ENCODE data around the gene UACA. TPM values are rescaled to one million over a fixed set of nuclear protein-coding genes. Genes with fewer than 3 reads are reported as not detected.
"Not testable (repeated sequence)": the region's sequence is repeated elsewhere in the genome, so short reads cannot be mapped to it uniquely, and the experiment has no call there.

The UACA gene
- total RNA-seq, 1 donor: 161 TPM

- no peaks in the 10 kb centered on the region for H3K9me3 ChIP-seq (ENCODE audit: low read depth, low read length)
- no peak for DNase-seq (ENCODE audit: insufficient read length, low spot score, missing footprints)
- H3K4me3 ChIP-seq (ENCODE audit: insufficient read depth, low read length): no peak overlapping the region
- peaks cover 22% of the 10 kb centered on the region for H3K79me2 ChIP-seq (ENCODE audit: insufficient read depth, low read length)
- H3K36me3 ChIP-seq (ENCODE audit: insufficient read depth, low read length): peaks cover 68% of the 10 kb centered on the region
- no peak overlapping the region for H3K27ac ChIP-seq (ENCODE audit: low read depth, low read length)
- TF ChIP-seq CTCF (IDR thresholded peaks at IDR 0.05; ENCODE audit: extremely low read depth, low read depth, low read length): no peak
- no peak overlapping the region for H3K4me2 ChIP-seq (ENCODE audit: insufficient read depth, low read length)
- peaks cover 16% of the 10 kb centered on the region for H4K20me1 ChIP-seq (ENCODE audit: insufficient read depth, low read length)
- no peaks in the 10 kb centered on the region for H3K4me1 ChIP-seq (ENCODE audit: insufficient read depth, low read length)
- H3K27me3 ChIP-seq (ENCODE audit: insufficient read depth, low read length): no peaks in the 10 kb centered on the region
- no peak overlapping the region for H2AFZ ChIP-seq (ENCODE audit: low read length)
These were observed 98.9 kb downstream of the UACA start for GRCh38 chr15:70664494-70664893.

- H3K4me3 ChIP-seq (ENCODE audit: insufficient read depth, low read length); H3K9me3 ChIP-seq (ENCODE audit: low read depth, low read length); H3K27ac ChIP-seq (ENCODE audit: low read depth, low read length); H3K4me1 ChIP-seq (ENCODE audit: insufficient read depth, low read length); H3K4me2 ChIP-seq (ENCODE audit: insufficient read depth, low read length); H2AFZ ChIP-seq (ENCODE audit: low read length); DNase-seq (ENCODE audit: insufficient read length, low spot score, missing footprints); H3K27me3 ChIP-seq (ENCODE audit: insufficient read depth, low read length): not testable (repeated sequence)
- peaks cover 61% of the 10 kb centered on the region for H3K36me3 ChIP-seq (ENCODE audit: insufficient read depth, low read length)
- peaks cover 22% of the 10 kb centered on the region for H3K79me2 ChIP-seq (ENCODE audit: insufficient read depth, low read length)
- H4K20me1 ChIP-seq (ENCODE audit: insufficient read depth, low read length): peaks cover 16% of the 10 kb centered on the region
These were observed 100.3 kb downstream of the UACA start for GRCh38 chr15:70663069-70663468.

- no peak for DNase-seq (ENCODE audit: insufficient read length, low spot score, missing footprints)
- Histone ChIP-seq H3K36me3 (ENCODE audit: insufficient read depth, low read length) (peaks cover 52% of the 10 kb centered on the region), H3K27ac (ENCODE audit: low read depth, low read length) (no peak overlapping the region), H2AFZ (ENCODE audit: low read length) (no peak overlapping the region), H4K20me1 (ENCODE audit: insufficient read depth, low read length) (peaks cover 13% of the 10 kb centered on the region), H3K79me2 (ENCODE audit: insufficient read depth, low read length) (peaks cover 10% of the 10 kb centered on the region), H3K4me1 (ENCODE audit: insufficient read depth, low read length) (no peaks in the 10 kb centered on the region), H3K4me2 (ENCODE audit: insufficient read depth, low read length) (no peak overlapping the region), H3K9me3 (ENCODE audit: low read depth, low read length) (no peaks in the 10 kb centered on the region), H3K27me3 (ENCODE audit: insufficient read depth, low read length) (no peaks in the 10 kb centered on the region), H3K4me3 (ENCODE audit: insufficient read depth, low read length) (no peak overlapping the region)
- no peak for TF ChIP-seq CTCF (IDR thresholded peaks at IDR 0.05; ENCODE audit: extremely low read depth, low read depth, low read length)
These were observed 103.7 kb downstream of the UACA start for GRCh38 chr15:70659662-70660061.

GRCh38 chr15:70658641-70659040 is 104.7 kb downstream of the UACA start:
- H3K79me2 ChIP-seq (ENCODE audit: insufficient read depth, low read length): peaks cover 7% of the 10 kb centered on the region
- H3K36me3 ChIP-seq (ENCODE audit: insufficient read depth, low read length): peaks cover 51% of the 10 kb centered on the region
- no peak overlapping the region for H2AFZ ChIP-seq (ENCODE audit: low read length)
- H3K27ac ChIP-seq (ENCODE audit: low read depth, low read length): no peak overlapping the region
- H3K4me2 ChIP-seq (ENCODE audit: insufficient read depth, low read length): no peak overlapping the region
- TF ChIP-seq CTCF (IDR thresholded peaks at IDR 0.05; ENCODE audit: extremely low read depth, low read depth, low read length): no peak
- no peaks in the 10 kb centered on the region for H3K27me3 ChIP-seq (ENCODE audit: insufficient read depth, low read length)
- no peak overlapping the region for H3K4me3 ChIP-seq (ENCODE audit: insufficient read depth, low read length)
- H3K9me3 ChIP-seq (ENCODE audit: low read depth, low read length): no peaks in the 10 kb centered on the region
- no peak for DNase-seq (ENCODE audit: insufficient read length, low spot score, missing footprints)
- H3K4me1 ChIP-seq (ENCODE audit: insufficient read depth, low read length): no peaks in the 10 kb centered on the region
- H4K20me1 ChIP-seq (ENCODE audit: insufficient read depth, low read length): peaks cover 9% of the 10 kb centered on the region
